NCI-H2196 (cell line): Measurements from ENCODE around the gene MRPL20.
"Not testable (repeated sequence)": the region's sequence is repeated elsewhere in the genome, so short reads cannot be mapped to it uniquely, and the experiment has no call there.

Experiments
- DNase-seq: peaks from one replicate; lab custom pipeline; 2025; ENCODE audit not compliant: unreplicated experiment; lab: John Stamatoyannopoulos, UW

MRPL20 gene

DNA sequence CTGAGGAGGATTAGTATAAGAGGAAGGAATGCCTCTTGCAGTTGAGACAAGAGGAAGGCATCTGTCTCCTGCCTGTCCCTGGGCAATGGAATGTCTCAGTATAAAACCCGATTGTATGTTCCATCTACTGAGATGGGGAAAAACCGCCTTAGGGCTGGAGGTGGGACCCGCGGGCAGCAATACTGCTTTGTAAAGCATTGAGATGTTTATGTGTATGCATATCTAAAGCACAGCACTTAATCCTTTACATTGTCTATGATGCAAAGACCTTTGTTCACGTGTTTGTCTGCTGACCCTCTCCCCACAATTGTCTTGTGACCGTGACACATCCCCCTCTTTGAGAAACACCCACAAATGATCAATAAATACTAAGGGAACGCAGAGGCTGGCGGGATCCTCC lies 3.1 kb upstream of the MRPL20 start:
- DNase-seq: not testable (repeated sequence)

DNA sequence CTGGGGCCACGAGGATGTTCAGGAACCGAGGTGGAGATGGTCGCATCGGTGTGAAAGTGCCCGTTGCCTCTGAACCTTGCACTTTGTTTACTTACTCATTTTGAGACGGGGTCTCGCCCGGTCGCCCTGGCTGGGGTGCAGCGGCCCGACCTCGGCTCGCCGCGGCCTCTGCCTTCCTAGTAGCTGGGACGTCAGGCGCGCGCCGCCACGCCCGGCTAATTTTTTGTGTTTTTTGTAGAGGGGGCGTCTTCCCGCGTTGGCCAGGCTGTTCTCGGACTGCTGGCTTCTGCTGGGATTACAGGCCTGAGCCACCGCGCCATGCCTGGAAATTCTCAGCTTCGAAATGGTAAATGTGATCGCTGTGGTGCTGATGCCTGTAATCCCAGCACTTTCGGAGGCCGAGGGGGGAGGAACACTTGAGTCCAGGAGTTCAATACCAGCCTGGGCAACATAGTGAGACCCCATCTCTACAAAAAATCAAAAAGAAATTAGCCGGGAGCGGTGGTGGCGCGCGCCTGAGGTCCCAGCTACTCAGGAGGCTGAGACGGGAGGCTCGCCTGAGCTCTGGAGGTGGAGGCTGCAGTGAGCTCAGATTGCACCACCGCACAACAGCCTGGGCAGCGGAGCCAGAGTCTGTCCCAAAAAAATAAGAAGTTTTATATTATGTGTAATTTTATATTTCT lies 684 bp upstream of the MRPL20 start:
- no peak for DNase-seq

GRCh38 chr1:1406101-1406820 lies 832 bp downstream of the MRPL20 start:
- DNase-seq: no peak

DNA sequence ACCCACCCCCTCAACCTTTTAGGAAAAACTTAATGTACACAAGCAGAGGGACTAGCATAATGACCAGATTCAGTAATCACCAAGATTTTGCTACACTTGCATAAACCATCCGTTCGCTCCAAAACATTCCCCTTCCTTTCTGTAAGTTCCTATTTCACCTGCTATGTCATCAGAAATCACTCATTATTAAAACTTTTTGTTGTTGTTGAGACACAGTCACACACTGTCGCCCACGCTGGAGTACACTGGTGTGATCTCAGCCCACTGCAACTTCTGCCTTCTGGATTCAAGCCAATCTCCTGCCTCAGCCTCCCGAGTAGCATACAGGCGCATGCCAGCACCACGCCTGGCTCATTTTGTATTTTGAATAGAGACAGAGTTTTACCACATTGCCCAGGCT lies 3.4 kb downstream of the MRPL20 start:
- no peak for DNase-seq

GRCh38 chr1:1402901-1403392 lies 4.1 kb downstream of the MRPL20 start:
- DNase-seq: not testable (repeated sequence)

GRCh38 chr1:1402072-1402900 lies 4.8 kb downstream of the MRPL20 start:
- peak; percentile 61 for DNase-seq

DNA sequence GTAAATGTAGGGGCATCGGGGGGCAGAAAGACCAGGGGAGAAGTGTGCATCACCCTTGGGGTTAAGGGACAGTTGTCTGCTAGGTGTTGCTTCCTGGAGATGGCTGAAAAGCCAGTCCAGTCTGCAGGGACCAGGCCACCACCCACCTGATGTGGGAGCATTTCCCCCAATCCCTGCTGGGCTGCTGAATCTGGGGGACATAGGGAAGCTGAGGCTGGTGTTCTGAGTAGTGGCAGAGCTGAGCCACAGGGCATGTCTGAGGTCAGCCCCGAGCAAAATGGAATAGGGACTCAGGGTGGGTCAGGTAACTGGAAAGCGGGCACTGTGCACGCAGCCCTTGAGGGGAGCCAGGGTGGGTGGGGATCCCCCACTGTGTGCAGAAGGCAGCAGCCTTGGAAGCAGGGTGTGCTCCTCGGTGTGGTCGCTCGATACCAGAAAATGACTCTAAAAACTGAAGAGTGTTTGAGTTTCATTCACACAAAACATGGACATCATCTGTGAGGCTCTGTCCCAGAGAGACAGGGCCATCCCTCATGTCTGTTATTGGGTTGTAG lies 5.6 kb downstream of the MRPL20 start:
- no peak for DNase-seq

DNA sequence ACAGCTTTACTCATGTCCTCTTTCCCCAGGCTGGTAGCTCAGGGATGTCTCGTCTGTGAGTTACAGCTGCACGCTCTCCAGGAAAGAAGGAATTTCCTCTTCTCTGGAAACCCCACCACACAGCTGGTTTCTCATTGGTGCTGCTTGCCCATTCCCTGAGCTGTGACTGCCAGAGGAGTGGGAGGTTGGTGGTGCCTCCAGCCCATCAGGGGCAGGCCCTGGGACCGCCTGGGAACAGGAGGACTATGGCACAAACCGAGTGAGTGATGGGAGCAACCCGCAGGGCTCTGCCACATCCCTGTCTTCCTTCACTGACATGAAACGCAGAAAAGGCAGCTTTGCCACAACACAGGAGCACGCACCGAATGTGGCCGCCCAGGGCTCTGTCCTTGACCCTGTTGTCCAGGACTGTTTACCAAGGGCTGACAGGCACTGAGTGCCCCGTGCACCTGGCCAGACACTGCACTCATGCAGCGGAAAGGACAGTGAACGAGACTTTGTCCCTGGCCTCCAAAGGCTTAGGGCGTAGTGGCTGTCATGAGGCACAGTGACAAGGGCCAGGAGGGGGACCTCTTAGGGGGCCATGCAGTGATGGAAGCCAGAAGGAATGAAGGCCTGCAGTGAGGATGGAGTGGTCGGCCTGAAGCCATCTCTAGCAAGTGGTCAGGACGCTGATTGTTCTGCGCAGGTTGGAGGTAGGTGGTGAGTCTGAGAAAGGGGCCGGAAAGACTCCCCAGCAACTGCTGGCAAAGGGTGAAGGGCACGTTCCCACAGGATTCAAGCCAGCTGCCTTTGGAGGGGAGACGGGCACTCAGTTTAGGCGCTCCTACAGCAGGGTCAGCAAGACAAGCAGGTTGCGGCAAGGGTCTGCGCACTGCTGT lies 6.3 kb downstream of the MRPL20 start:
- DNase-seq: no peak

- DNase-seq: no peak
These were observed 7.1 kb downstream of the MRPL20 start for GRCh38 chr1:1399872-1400575.

DNA sequence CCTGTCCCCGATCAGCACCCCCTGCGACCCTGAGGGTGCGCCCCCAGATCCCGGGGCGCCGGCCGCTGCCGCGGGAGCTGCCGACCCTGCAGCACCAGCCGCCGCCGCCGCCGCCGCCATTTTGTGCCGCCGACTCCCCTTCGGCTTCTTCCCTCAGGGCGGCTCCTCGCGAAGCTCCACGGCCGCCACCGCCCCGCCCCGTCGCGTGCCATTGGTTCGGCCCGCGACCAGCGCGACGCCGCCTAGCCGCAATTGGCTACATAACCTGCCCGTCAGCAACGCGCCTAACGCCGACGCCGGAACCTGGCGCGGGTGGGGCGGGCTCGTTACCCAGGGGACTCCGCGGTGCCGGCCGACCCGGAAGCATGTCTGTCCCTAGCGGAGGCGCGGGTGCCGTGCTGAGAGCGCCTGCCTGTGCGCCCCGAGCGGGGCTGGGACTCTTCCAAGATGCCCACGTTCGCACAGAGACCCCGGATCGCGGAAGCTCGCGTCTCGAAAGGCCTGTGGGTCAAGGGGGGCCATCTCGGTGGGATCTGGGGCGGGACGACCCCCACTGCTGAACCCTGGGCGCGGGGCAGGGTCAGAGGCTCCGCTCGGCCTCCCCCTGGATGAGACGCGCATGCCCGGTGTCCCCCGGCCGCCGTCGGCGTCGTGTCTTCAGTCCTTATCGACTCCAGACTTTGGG lies 7.8 kb downstream of the MRPL20 start, which contains the start of gene CCNL2:
Gene CCNL2 (minus strand): TSS at position 149 of the 685 bp plus-strand sequence. CDS start 29 bp downstream, at position 120.
- peak; percentile 99 for DNase-seq

DNA sequence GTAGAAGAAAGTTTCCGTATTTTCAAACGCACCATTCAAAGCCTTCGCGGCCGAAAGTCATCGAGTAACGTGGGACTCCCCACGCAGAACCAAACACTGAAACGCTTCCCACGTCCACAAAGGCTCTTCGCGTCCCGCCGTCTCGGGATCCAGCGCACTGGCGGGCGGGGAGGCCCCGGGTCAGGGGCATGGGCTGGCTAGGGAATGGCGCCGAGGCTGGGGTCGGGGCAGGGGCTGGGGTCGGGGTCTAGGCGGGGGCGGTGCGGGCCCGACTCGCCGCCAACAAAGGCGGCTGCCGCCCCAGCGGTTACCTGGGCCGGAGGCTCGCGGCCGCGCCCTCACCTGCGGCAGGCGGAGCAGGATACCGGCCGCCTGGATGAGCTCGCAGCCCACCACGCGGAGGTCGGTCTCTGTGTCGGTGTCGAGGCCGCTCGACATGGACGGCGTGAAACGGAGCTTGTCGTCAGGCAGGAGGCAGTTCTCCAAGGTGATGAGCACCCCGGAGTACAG lies 8.4 kb downstream of the MRPL20 start:
- DNase-seq: no peak

- DNase-seq: no peak
These were observed 9.1 kb downstream of the MRPL20 start for GRCh38 chr1:1397839-1398523.

GRCh38 chr1:1395166-1395565 lies 11.9 kb downstream of the MRPL20 start:
- no peak for DNase-seq

DNA sequence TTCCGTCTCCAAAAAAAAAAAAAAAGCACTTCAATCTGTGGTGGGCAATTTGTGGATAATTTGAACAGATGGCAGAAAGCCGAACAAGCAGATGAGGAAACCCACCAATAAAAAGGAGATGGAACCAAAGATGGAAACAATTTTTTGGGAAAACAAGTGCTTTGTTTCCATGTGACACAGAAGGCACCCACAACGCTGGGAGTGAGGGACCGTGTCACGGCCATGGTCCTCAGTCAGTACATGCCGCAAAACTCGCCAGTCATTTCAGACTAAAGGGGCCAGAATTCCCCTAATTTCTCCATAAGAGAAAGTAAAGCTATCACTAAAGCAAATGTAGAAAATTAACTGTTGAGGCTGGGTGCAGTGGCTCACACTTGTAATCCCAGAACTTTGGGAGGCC lies 13.0 kb downstream of the MRPL20 start:
- no peak for DNase-seq

DNA sequence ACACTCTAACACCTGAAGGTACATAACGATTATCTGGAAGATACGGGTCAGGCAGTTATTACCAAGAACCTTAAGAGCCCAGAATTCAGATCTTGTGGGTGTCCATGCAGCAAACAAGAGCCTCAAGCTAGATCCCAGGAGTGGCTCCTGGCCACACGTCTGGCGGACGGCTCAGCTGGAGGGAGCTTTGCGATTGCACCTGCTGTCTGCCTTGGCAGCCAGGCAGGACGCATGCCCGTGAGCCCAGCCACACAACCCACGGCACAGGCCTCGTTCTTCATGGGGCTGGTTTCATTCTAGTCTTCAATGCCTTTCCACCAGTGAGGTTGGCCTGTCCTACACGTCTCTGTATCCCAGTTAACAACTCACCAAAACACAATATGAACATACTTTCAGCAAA lies 13.7 kb downstream of the MRPL20 start:
- DNase-seq: no peak

DNA sequence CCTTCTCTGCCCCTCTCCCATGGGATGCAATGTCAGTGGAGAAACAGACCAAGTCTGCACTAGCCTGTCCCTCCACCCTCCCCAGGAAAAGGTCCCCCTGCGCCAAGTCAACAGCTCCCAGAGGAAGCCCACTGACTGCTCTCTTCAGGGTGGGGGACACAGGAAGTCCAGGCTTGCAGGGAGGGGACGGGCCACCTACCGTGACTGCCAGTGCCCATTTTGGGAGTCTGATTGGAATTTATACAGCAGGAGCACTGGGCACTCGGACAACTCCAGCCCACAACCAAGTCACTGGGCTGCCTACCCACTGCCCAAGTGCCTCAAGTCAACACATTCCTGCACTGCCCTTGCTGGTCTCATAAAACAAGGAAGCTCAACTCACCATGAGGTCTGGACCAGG lies 14.1 kb downstream of the MRPL20 start:
- no peak for DNase-seq

- no peak for DNase-seq
These were observed 15.9 kb downstream of the MRPL20 start for GRCh38 chr1:1391225-1391624.

GRCh38 chr1:1390675-1391074 lies 16.4 kb downstream of the MRPL20 start:
- no peak for DNase-seq
